Measurements from ENCODE around the gene REX1BD.

The REX1BD gene

DNA sequence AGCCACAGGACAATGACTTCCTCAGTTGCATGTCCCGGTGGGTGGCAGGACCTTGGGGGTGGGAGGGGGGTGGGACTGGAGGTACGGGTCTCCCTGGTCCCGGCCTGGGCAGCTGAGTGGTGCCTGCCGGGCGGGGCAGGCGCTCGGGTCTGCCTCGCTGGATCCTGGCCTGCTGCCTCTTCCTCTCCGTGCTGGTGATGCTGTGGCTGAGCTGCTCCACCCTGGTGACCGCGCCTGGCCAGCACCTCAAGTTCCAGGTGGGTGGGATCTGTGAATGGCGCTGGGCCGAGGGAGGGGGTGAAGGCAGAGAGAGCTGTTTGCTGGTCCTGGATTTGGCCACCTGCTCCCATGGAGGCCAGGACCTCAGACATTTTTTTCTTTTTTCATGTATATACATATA lies 29.6 kb downstream of the REX1BD start:
- DNase-seq: no peak

DNA sequence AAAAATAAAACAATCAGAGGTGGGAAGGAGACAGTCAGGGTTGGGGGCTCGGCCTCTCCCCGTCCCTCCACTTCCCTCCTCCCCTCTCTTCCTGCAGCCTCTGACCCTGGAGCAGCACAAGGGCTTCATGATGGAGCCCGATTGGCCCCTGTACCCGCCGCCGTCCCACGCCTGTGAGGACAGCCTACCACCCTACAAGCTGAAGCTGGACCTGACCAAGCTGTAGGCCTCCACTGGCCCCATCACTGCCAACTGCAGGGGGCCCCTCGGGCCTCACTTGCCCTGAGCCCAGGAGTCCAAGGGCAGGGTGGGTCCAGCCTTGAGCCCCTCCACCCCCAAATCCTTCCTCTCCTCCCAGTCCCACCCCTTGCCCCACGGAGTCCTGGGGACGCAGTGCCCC lies 31.7 kb downstream of the REX1BD start:
- DNase-seq: no peak

DNA sequence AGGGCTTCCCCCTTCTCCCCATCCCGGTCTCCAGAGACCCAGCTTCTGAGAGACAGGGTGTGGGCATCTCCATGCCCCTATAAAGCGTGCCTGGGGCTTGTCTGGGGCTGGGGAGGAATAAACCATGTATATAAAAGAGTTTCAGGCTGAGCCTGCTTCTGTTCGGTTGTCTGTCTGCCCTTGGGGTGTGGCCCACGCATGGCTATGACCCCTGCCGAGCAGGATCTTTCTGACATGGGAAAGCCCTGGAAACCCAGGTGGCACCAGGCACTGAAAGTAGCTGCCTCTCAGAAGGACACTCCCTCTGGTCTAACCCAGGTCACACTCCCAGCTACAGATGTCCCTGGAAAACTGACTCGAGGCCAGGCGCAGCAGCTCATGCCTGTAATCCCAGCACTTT lies 32.3 kb downstream of the REX1BD start:
- no peak for DNase-seq

DNA sequence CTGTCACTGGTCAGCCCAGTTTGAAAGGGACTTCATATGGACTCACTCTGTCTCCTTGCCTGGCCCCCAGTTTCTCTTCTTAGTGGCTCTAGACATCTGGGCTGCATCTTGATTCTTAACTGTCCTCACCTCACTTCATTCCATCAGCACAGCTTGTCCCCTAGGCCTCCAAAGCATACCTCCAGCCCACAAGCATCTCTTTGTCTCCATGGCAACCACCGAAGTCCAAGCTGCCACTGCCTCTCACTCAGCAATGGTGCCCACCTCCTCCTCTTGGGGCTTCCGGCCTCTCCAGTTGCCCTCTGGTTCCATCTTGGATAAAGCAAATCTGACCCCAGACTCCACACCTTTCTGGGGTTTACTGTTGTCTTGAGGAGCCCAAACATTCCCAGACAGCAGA lies 38.3 kb downstream of the REX1BD start:
- no peak for DNase-seq

DNA sequence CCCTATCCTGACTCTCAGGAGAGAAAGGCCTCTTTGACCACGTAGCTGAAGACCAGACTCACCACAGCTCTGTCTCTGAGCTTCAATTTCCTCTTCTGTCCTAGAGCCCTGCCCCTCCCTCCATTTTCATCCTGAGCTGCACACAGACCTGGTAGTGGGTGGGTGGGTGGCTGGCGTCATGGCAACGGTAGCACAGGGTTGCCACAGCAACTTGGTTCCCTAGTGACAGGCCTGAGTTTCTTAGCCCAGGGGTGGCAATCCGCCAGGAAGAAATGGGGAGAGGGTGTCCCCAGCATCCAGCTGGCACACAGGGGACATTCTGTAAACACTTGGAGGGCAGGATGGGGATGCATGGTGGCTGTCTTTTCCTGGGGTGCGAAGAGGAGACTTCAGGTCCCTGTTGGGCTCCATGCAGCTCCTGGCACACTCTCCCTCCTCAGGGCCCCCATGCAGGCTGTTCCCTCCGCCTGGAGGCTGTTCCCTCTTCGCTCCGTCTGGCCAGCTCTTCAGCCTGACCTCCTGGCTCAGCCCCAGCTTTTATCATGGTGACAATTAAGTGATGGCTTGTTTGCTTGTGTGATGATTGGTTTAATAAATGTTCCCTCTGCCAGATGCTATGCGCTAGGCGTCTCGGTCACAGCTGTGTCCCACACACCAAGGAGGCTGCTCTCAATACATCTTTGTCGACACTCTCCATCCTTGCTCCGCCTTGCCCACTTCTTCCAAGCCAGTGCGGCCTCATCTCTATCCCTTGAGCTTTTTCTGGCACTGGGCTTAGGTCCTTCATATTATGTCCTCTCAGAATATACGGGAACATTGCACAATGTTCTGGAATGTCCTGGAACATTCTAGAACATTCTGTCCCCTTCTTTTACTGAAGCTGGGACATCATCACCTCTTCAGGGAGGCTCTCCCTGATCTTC lies 40.8 kb downstream of the REX1BD start:
- no peak for DNase-seq

DNA sequence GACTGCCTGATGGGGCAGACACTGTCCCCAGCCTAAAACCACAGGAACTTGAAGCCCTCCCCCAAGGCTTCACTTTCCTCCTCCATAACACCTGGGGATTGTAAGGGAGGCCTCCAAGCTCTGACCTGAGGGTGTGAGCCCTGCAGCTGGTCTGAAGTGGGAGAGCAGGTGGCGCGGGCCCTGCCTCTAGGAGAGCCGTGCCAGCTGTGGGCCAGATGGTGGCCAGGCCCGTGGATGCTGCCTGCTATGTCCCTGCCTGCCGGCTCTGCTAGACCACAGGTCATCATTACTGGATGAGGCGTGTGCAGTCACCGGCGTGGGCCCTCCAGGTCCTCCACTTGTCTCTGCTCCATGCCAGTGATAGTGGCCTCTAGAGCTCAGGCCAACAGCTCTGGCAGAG lies 44.7 kb downstream of the REX1BD start:
- DNase-seq: no peak

DNA sequence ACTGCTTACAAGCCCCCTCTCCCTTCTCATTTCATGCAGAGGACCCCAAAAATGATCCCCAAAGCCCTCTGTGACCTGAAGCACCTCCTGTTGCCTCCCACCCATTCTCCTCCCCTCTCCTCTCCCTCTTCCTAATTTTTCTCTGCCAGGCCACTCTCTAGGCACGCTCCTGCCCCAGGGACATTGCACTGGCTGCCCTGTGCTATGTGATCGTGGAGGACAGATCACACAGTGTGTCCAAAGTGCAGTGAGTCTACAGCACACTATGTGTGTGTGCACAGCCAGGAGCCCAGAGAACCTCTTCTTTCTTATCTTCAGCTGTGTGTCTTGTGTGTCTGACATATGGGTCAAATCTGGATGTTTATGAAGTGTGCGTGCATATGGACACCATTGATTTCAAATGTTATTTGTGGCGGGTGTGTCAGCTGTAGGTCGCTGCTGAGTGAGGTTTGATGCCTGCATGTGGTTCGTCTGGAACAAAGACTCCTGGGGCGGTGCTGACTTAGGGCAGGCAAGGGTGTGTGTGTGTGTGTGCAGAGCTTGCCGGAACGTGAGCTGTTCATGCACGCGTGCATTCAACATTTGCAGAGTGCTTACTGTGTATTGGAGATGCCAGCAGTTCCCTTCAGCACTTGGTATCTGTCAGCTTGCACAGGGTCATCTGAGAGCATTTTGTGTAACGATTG lies 46.2 kb downstream of the REX1BD start:
- DNase-seq: no peak

DNA sequence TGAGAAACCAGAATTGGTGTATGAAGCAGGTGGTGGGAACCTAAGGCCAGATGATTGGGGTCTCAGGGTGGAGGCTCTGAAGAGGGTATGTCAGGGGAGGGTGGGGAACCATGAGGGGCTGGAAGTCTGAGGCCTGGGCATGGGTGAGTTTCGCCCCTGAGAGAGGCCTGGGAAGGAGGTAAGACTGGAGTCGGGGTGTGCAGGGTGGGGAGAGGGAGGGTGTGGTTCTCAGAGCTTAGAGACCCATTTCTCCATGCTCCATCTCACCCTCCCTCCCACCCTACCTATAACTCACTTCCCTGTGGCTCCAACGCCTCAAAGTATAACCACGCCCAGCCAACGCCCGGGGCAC lies 47.2 kb downstream of the REX1BD start:
- no peak for DNase-seq

DNA sequence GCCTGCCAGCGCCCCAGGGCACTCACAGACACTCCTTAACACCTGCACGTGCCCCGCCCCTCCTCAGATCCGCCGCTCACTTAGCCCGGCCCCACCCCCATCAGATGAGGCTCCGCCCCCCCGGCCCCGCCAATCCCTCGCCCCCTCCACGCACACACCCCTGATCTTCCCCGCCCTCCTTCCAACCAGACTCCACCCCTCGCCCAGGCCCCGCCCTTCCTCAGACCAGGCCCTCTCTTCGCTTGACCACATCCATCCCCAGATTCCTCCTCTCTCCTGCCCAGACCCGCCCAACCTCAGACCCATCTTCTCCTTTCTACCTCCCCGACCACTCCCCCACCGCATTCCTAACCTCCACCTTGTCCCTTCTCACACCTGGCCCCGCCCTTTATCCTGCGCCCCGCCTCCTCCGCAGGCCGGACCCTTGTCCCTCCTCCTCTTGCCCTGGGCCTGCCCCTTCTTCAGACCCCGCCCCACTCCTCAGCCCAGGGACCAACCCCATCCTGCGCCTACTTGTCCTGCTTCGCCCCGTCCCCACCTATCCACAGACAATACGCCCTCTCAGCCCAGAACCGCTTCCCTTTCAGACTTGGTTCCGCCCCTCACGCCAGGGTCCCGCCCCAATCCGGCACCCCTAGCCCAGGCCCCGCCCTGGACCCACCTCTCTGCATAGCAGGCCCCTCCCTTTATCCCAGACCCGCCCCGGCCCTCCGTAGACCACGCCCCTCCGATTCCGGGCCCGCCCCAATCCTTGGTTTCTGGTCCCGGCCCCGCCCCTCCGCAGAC lies 47.8 kb downstream of the REX1BD start:
- DNase-seq: peak; percentile 92

DNA sequence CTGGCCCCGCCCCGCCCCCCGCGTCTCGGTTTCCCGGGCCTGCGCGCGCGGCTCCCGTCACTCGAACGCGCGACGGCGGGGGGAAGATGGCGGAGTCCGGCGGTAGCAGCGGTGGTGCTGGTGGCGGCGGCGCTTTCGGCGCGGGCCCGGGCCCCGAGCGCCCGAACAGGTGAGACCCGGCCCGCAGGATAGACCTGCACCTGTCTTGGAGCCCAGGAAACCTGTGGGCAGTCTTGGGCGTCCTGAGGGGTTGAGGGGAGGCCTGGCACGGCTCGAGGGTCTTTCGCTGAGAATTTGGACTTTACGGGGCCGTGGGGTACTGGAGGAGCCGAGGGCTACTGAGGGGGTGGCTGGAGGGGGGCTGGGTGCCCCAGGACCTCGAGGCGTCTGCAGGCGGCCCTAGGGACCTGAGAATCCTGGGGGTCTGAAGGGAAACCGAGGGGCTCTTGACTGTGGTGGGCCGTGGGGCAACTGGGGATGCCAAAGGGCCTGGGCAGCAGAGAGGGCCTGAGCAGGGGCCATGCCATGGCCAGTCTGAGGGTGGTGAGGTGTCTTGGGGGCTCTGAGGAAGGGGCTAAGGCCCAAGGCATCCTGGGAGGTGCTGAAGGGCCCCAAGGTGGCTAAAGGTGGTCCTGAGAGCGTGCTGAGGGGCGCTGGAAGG lies 48.5 kb downstream of the REX1BD start, which contains the start of gene KLHL26:
Gene KLHL26, plus strand, starts transcription at position 60 of the 661 bp plus-strand sequence. Its CDS starts 27 bp downstream, at position 87.
- no peak for DNase-seq

DNA sequence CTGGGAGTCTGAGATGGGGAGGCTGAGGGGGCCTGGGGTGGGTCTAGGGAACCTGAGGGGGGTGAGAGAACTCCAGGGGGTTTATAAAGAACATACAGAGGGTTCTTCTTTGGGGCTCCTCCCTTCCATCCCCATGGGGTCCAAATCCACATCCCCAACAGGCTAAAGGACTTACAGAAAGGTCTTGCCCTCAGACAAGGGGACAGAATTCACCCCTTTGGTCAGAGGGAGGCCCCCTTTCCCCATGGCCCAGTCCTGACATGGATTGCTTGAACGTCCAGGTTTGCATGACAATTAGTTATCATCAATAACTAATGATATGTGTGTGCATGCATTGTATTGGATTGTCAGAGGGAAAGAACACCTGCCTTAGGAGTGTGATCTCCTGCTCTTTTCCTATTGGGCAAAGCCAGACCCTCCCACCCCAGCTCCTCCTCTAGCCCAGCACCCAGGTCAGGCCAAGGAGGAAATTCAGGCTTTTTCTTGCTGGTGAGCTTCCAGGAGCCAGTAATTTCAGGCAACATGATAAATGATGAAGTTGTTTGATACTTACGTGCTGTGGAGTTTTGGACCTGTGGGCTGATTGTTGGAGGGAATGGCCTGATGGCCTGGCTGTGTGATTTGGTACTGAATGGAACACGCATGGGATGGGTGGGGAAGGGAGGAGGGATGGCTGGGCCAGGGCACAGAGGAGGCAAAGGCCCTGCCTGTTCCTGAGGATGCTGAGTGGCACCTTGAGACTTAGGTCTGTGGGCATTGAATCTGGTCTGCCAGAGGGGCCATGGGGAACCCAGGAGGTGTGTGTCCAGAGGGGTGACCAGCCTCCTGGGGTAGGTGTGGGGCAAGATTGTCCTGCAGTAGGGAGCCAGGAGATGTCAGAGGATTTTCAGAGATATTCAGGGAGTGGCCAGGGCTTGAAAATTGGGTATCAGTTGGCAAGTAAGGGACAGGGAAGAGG lies 49.4 kb downstream of the REX1BD start:
- DNase-seq: no peak

DNA sequence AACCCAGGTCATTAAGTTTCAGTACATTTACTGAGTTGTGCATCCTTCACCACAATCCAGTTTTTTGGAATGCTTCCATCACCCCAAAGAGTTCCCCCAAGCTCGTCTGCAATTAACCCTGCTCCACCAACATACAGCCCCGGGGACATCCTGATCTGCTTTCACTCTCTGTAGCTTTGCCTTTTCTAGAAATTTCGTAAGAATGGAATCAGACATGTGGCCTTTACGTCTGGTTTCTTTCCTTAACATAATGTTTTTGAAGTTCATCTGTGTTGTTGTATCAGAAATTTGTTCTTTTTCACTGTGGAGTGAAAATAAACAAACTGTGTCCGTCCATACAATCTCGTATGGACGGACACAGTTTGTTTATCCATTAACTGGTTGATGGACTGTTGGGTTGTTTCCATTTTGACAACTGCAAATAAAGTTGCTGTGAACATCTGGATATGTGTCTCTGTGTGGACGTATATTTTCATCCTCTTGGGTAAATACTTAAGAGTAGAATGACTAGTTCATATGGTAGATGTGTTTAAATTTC lies 51.2 kb downstream of the REX1BD start:
- DNase-seq: no peak

Data from NCI-H1092 treated with DMSO at 0.1 percent for 48 hours (cell line).